OCI-LY1 (cell line): ENCODE data around the gene OLFM4.

ENCODE experiments used
- H2AFZ ChIP-seq: fragments of 200-600 bp; sonication (generic), shearing (Covaris generic); 2 replicates; pipeline ENCODE4 v1.6.0; 2014; ENCODE audit warnings: antibody characterized with exemption, mild to moderate bottlenecking, low read length
- H3F3A ChIP-seq: fragments of 200-600 bp; sonication (generic), shearing (Covaris generic); 2 replicates; pipeline ENCODE4 v1.6.0; 2014; ENCODE audit warnings: mild to moderate bottlenecking, antibody characterized with exemption, low read length, moderate library complexity; ENCODE audit not compliant: insufficient read depth
- H3K27ac ChIP-seq: fragments of 200-600 bp; sonication (generic); 2 replicates; pipeline ENCODE4 v1.5.1; 2014; ENCODE audit warnings: low read length, mixed run types, mild to moderate bottlenecking, low read depth; ENCODE audit not compliant: poor library complexity, severe bottlenecking
- H3K27me3 ChIP-seq: fragments of 200-600 bp; sonication (generic); 2 replicates; pipeline ENCODE4 v1.6.0; 2014; ENCODE audit warnings: antibody characterized with exemption, mild to moderate bottlenecking, low read length, moderate library complexity; ENCODE audit not compliant: insufficient read depth
- H3K36me3 ChIP-seq: fragments of 200-600 bp; sonication (generic); 2 replicates; pipeline ENCODE4 v1.6.1; 2014; ENCODE audit warnings: mild to moderate bottlenecking, antibody characterized with exemption, low read length, moderate library complexity, mixed read lengths; ENCODE audit not compliant: insufficient read depth
- H3K4me1 ChIP-seq: fragments of 200-600 bp; sonication (generic); 2 replicates; pipeline ENCODE4 v1.5.1; 2014; ENCODE audit warnings: mild to moderate bottlenecking, low read length, moderate library complexity; ENCODE audit not compliant: insufficient read depth, severe bottlenecking
- H3K4me2 ChIP-seq: fragments of 200-600 bp; sonication (generic), shearing (Covaris generic); 2 replicates; pipeline ENCODE4 v1.6.1; 2014; ENCODE audit warnings: low read length
- H3K4me3 ChIP-seq: fragments of 200-600 bp; sonication (generic); 2 replicates; pipeline ENCODE4 v1.5.1; 2014; ENCODE audit warnings: low read length, low read depth, mild to moderate bottlenecking, mixed read lengths; ENCODE audit not compliant: poor library complexity, severe bottlenecking
- H3K79me2 ChIP-seq: fragments of 200-600 bp; shearing (Covaris generic); 2 replicates; pipeline ENCODE4 v1.6.1; 2016; ENCODE audit warnings: mixed run types, low read length, mixed read lengths; ENCODE audit not compliant: insufficient read depth
- H3K9ac ChIP-seq: fragments of 200-600 bp; sonication (generic), shearing (Covaris generic); 2 replicates; pipeline ENCODE4 v1.6.1; 2014; ENCODE audit warnings: mild to moderate bottlenecking, low read length, mixed read lengths
- H3K9me2 ChIP-seq: fragments of 200-600 bp; sonication (generic), shearing (Covaris generic); 2 replicates; pipeline ENCODE4 v1.6.1; 2014; ENCODE audit warnings: low read depth, mild to moderate bottlenecking, low read length, mixed read lengths
- H3K9me3 ChIP-seq: fragments of 200-600 bp; shearing (Covaris generic); 2 replicates; pipeline ENCODE4 v1.6.1; 2014; ENCODE audit warnings: low read length, mixed read lengths
- H4K20me1 ChIP-seq: fragments of 200-600 bp; sonication (generic), shearing (Covaris generic); 2 replicates; pipeline ENCODE4 v1.6.0; 2016; ENCODE audit warnings: mild to moderate bottlenecking, low read length; ENCODE audit not compliant: insufficient read depth
- CTCF ChIP-seq: fragments of 200-600 bp; sonication (generic), shearing (Covaris generic); IDR thresholded peaks from 2 replicates; pipeline ENCODE4 v1.5.1; 2017; ENCODE audit warnings: mild to moderate bottlenecking, antibody characterized with exemption, low read length, moderate library complexity, mixed read lengths
- EZH2 ChIP-seq: fragments of 200-600 bp; sonication (generic), shearing (Covaris generic); IDR thresholded peaks from 2 replicates; pipeline ENCODE4 v1.8.0; 2017; ENCODE audit warnings: borderline replicate concordance, mixed run types, mild to moderate bottlenecking, antibody characterized with exemption, low read length, moderate library complexity, mixed read lengths

Gene OLFM4

DNA sequence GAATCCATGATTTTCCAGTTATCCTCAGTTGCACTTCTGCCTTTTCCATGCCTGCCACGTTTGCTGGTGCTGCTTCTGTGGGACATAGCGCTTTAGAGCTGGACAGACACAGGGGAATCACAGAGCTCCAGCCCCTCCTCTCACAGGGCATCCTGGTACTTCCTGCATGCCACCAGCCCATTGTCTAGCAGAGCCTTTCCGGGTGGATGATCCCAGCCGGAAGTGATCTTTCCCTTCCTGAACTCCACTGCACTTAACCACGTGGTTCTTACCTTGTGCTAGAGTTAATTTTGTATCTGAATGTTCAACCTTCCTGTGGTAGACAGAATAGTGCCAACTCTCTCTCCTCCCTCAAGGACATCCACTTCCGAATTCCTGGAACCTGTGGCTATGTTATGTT lies 12.6 kb upstream of the OLFM4 start:
- Histone ChIP-seq H3K27me3 (no peaks in the 10 kb centered on the region), H3K79me2 (no peaks in the 10 kb centered on the region), H3K4me1 (no peaks in the 10 kb centered on the region), H3K9me2 (no peaks in the 10 kb centered on the region), H4K20me1 (no peaks in the 10 kb centered on the region), H3F3A (no peaks in the 10 kb centered on the region), H3K4me3 (no peak overlapping the region), H3K9ac (no peak overlapping the region), H3K27ac (no peak overlapping the region), H2AFZ (no peak overlapping the region), H3K4me2 (no peak overlapping the region), H3K9me3 (no peaks in the 10 kb centered on the region), H3K36me3 (no peaks in the 10 kb centered on the region)
- TF ChIP-seq EZH2 (no peak), CTCF (no peak)

DNA sequence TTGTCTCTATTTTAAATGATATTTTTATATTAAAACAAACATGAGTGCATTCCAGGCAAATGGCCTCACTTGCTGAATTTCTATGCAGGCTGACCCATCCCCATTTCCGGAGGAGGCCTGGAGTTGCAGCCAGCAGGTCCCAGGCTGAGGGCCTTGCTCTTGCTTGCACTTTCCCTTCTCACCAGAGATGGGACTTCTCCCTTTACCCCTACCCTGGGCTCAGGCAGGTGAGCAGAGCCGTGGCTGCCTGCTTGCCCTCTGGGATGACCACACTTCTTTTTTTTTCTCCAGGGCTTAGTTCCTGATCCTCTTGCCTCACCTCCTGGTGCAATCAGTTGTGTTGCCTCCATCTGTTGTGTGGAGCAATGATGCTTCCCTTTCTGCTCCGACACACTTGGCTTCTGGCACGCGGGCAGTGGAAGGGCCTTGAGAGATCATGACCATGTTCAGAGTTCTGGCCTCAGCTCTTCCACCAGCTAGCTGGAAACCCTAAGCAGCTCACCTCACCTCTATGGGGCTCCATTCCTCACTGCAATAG lies 11.1 kb upstream of the OLFM4 start:
- Histone ChIP-seq H4K20me1 (no peaks in the 10 kb centered on the region), H3K4me3 (no peak overlapping the region), H3K27ac (no peak overlapping the region), H3K9ac (no peak overlapping the region), H3K36me3 (no peaks in the 10 kb centered on the region), H3K79me2 (no peaks in the 10 kb centered on the region), H3K27me3 (no peaks in the 10 kb centered on the region), H3F3A (no peaks in the 10 kb centered on the region), H3K9me2 (no peaks in the 10 kb centered on the region), H3K4me1 (no peaks in the 10 kb centered on the region), H2AFZ (no peak overlapping the region), H3K4me2 (no peak overlapping the region), H3K9me3 (no peaks in the 10 kb centered on the region)
- TF ChIP-seq CTCF (no peak), EZH2 (no peak)

- Histone ChIP-seq H3K4me3 (no peak overlapping the region), H3F3A (no peaks in the 10 kb centered on the region), H3K4me2 (no peak overlapping the region), H3K27ac (no peak overlapping the region), H3K4me1 (no peaks in the 10 kb centered on the region), H3K9ac (no peak overlapping the region), H3K27me3 (no peaks in the 10 kb centered on the region), H3K9me3 (no peaks in the 10 kb centered on the region), H3K79me2 (no peaks in the 10 kb centered on the region), H3K9me2 (no peaks in the 10 kb centered on the region), H3K36me3 (no peaks in the 10 kb centered on the region), H2AFZ (no peak overlapping the region), H4K20me1 (no peaks in the 10 kb centered on the region)
- TF ChIP-seq EZH2 (no peak), CTCF (no peak)
Observed at GRCh38 chr13:53018690-53019647, 9.6 kb upstream of the OLFM4 start.
